BE2C (cell line): ENCODE data around the gene MIPOL1.

Experiments
- DNase-seq: peaks from one replicate; pipeline ENCODE4 v3.0.0-alpha.2; 2020
- H3K27me3 ChIP-seq: fragments of 250-450 bp; sonication (Bioruptor Pico); 2 replicates; pipeline ENCODE4 v1.5.1; 2020; ENCODE audit warnings: mild to moderate bottlenecking
- H3K36me3 ChIP-seq: fragments of 250-450 bp; sonication (Bioruptor Pico); 2 replicates; pipeline ENCODE4 v1.5.1; 2020; ENCODE audit warnings: mild to moderate bottlenecking
- H3K4me1 ChIP-seq: fragments of 250-450 bp; sonication (Bioruptor Pico); 2 replicates; pipeline ENCODE4 v1.5.1; 2020
- H3K4me3 ChIP-seq: 2 replicates; pipeline ENCODE4 v1.5.1; 2011; ENCODE audit warnings: low read depth, low read length
- H3K9me3 ChIP-seq: fragments of 250-450 bp; sonication (Bioruptor Pico); 2 replicates; pipeline ENCODE4 v1.5.1; 2020
- CTCF ChIP-seq: IDR thresholded peaks from 2 replicates; pipeline ENCODE4 v1.5.1; 2012; ENCODE audit warnings: mild to moderate bottlenecking, low read depth, low read length

Gene MIPOL1

GRCh38 chr14:37493606-37494005 lies 295.9 kb downstream of the MIPOL1 start:
- no peak for TF ChIP-seq CTCF
- H3K4me1 ChIP-seq, result no peaks in the 10 kb centered on the region
- no peaks in the 10 kb centered on the region for H3K27me3 ChIP-seq
- H3K9me3 ChIP-seq, result no peaks in the 10 kb centered on the region
- no peaks in the 10 kb centered on the region for H3K36me3 ChIP-seq
- no peak overlapping the region for H3K4me3 ChIP-seq
- no peak for DNase-seq

- no peak overlapping the region for H3K4me3 ChIP-seq
- no peaks in the 10 kb centered on the region for H3K4me1 ChIP-seq
- no peak for TF ChIP-seq CTCF
- H3K27me3 ChIP-seq, result no peaks in the 10 kb centered on the region
- no peak for DNase-seq
- H3K9me3 ChIP-seq, result no peaks in the 10 kb centered on the region
- H3K36me3 ChIP-seq, result no peaks in the 10 kb centered on the region
These were observed 299.7 kb downstream of the MIPOL1 start for GRCh38 chr14:37497422-37497821.

- no peak for DNase-seq
- H3K27me3 ChIP-seq, result no peaks in the 10 kb centered on the region
- H3K36me3 ChIP-seq, result no peaks in the 10 kb centered on the region
- no peak overlapping the region for H3K4me3 ChIP-seq
- no peak for TF ChIP-seq CTCF
- H3K4me1 ChIP-seq, result no peaks in the 10 kb centered on the region
- no peaks in the 10 kb centered on the region for H3K9me3 ChIP-seq
These were observed 304.1 kb downstream of the MIPOL1 start for GRCh38 chr14:37501877-37502276.

GRCh38 chr14:37508503-37508902 lies 310.8 kb downstream of the MIPOL1 start:
- Histone ChIP-seq H3K36me3 (no peaks in the 10 kb centered on the region), H3K4me3 (no peak overlapping the region), H3K9me3 (no peaks in the 10 kb centered on the region), H3K4me1 (no peaks in the 10 kb centered on the region), H3K27me3 (no peaks in the 10 kb centered on the region)
- no peak for DNase-seq
- TF ChIP-seq CTCF, result no peak

- no peak for TF ChIP-seq CTCF
- H3K9me3 ChIP-seq, result no peaks in the 10 kb centered on the region
- H3K4me3 ChIP-seq, result no peak overlapping the region
- DNase-seq, result no peak
- H3K4me1 ChIP-seq, result no peaks in the 10 kb centered on the region
- no peaks in the 10 kb centered on the region for H3K36me3 ChIP-seq
- H3K27me3 ChIP-seq, result no peaks in the 10 kb centered on the region
These were observed 314.4 kb downstream of the MIPOL1 start for GRCh38 chr14:37512173-37512572.

GRCh38 chr14:37515771-37516170 lies 318.0 kb downstream of the MIPOL1 start:
- no peaks in the 10 kb centered on the region for H3K27me3 ChIP-seq
- DNase-seq, result no peak
- no peaks in the 10 kb centered on the region for H3K36me3 ChIP-seq
- H3K4me3 ChIP-seq, result no peak overlapping the region
- TF ChIP-seq CTCF, result no peak
- no peaks in the 10 kb centered on the region for H3K4me1 ChIP-seq
- no peaks in the 10 kb centered on the region for H3K9me3 ChIP-seq
